ENCODE data around the gene C1orf226. TPM values are rescaled to one million over a fixed set of nuclear protein-coding genes. Genes with fewer than 3 reads are reported as not detected.
"Not testable (repeated sequence)": the region's sequence is repeated elsewhere in the genome, so short reads cannot be mapped to it uniquely, and the experiment has no call there.

Gene C1orf226
- total and polyA plus RNA-seq, 10 of the 15 experiments (the other 5 are each of a cell fraction or from before 2014, with no cell fraction given) = not detected

- no peak overlapping the region for H3K4me3 ChIP-seq
- H3K36me3 ChIP-seq (ENCODE audit: control insufficient read depth in 2 of 2, insufficient read depth in 2 of 2, low read length in 1 of 2) = no peaks in the 10 kb centered on the region
- no TSS peak for BruUV-seq (replicated peaks)
- H3K9me3 ChIP-seq (replicated peaks; ENCODE audit: control insufficient read depth, insufficient read depth, low read length) = no peaks in the 10 kb centered on the region
- no peak for DNase-seq (ENCODE audit: low read depth, low spot score)
- in situ Hi-C loops (cut with MboI) (no loop called here), intact Hi-C loops (cut with micrococcal nuclease; ENCODE audit: unreplicated experiment) (no loop called here)
- H3K9ac ChIP-seq (ENCODE audit: control insufficient read depth, insufficient read depth, low read length) = no peak overlapping the region
- peaks cover 0 to 2% of the 10 kb centered on the region in 2 experiments; a peak in 3 of 4 replicates for H3K27me3 ChIP-seq (replicated peaks in 1 of 2; ENCODE audit: control insufficient read depth in 2 of 2, insufficient read depth in 2 of 2, low read length in 1 of 2)
- WGBS (ENCODE audit: insufficient coverage, insufficient replicate concordance, low lambda C conversion rate, missing lambda C conversion rate) = 7% methylated on average over 6 of the region's 6 CpGs
- TF ChIP-seq PAX8 (IDR thresholded peaks at IDR 0.05) = no peak
- no peak for TF ChIP-seq GATAD2B (conservative IDR thresholded peaks at IDR 0.05; ENCODE audit: low read depth)
- TF ChIP-seq SMAD1 (IDR thresholded peaks at IDR 0.05; ENCODE audit: low read depth, partially characterized antibody) = no peak
- TF ChIP-seq TCF3 (IDR thresholded peaks at IDR 0.05; ENCODE audit: borderline replicate concordance, insufficient read depth, low read depth, low read length) = no peak
- no peak for TF ChIP-seq TCF12 (IDR thresholded peaks at IDR 0.05; ENCODE audit: low read depth, low read length)
- TF ChIP-seq CBFB (IDR thresholded peaks at IDR 0.05; ENCODE audit: low read depth) = no peak
- no peak for TF ChIP-seq E2F8 (IDR thresholded peaks at IDR 0.05; ENCODE audit: low read depth, partially characterized antibody)
- no peak for TF ChIP-seq MEF2A (IDR thresholded peaks at IDR 0.05; ENCODE audit: insufficient read depth, low read depth, low read length)
- TF ChIP-seq ZNF622 (IDR thresholded peaks at IDR 0.05) = no peak
- no peak for TF ChIP-seq ZNF207 (IDR thresholded peaks at IDR 0.05; ENCODE audit: borderline replicate concordance)
- no peak for TF ChIP-seq RELA (IDR thresholded peaks at IDR 0.05; ENCODE audit: borderline replicate concordance, partially characterized antibody)
- H3K4me1 ChIP-seq (ENCODE audit: control insufficient read depth, insufficient read depth, low read length) = no peaks in the 10 kb centered on the region
- no peak for FAIRE-seq
- RAD21 ChIA-PET (ENCODE audit: unreplicated experiment) = no interaction called here
- H3K4me2 ChIP-seq (ENCODE audit: control insufficient read depth, insufficient read depth) = no peak overlapping the region
- H4K20me1 ChIP-seq (ENCODE audit: control insufficient read depth, insufficient read depth) = no peaks in the 10 kb centered on the region
- no peak overlapping the region for H3K27ac ChIP-seq (ENCODE audit: control insufficient read depth, insufficient read depth)
- CTCF ChIA-PET = no interaction called here
- ATAC-seq = no peak
- POLR2A ChIA-PET = no interaction called here
- no peak overlapping the region for H2AFZ ChIP-seq (ENCODE audit: control insufficient read depth, low read depth, low read length)
- SMC1A ChIA-PET (ENCODE audit: uncharacterized antibody, unreplicated experiment) = interaction anchor here (0.6 kb wide), 1 partner anchor 234 kb away, joined by 4 read pairs; no protein-coding TSS in a partner anchor
- H3K79me2 ChIP-seq (ENCODE audit: control insufficient read depth, insufficient read depth, low read length) = no peaks in the 10 kb centered on the region
Measured at GRCh38 chr1:162351246-162351842, 30.2 kb upstream of the C1orf226 start.

- not testable (repeated sequence) for BruUV-seq (replicated peaks); H2AFZ ChIP-seq (ENCODE audit: control insufficient read depth, low read depth, low read length); FAIRE-seq
Measured at GRCh38 chr1:162351874-162352273, 29.7 kb upstream of the C1orf226 start.

More at GRCh38 chr1:162351874-162352273, 29.7 kb upstream of the C1orf226 start:
- H3K36me3 ChIP-seq (ENCODE audit: control insufficient read depth in 2 of 2, insufficient read depth in 2 of 2, low read length in 1 of 2); RAD21 ChIA-PET (ENCODE audit: unreplicated experiment); CTCF ChIA-PET; in situ Hi-C loops (cut with MboI); ATAC-seq; H3K27ac ChIP-seq (ENCODE audit: control insufficient read depth, insufficient read depth); H3K9me3 ChIP-seq (replicated peaks; ENCODE audit: control insufficient read depth, insufficient read depth, low read length); H3K9ac ChIP-seq (ENCODE audit: control insufficient read depth, insufficient read depth, low read length); intact Hi-C loops (cut with micrococcal nuclease; ENCODE audit: unreplicated experiment); H3K27me3 ChIP-seq (replicated peaks in 1 of 2; ENCODE audit: control insufficient read depth in 2 of 2, insufficient read depth in 2 of 2, low read length in 1 of 2); DNase-seq (ENCODE audit: low read depth, low spot score); H4K20me1 ChIP-seq (ENCODE audit: control insufficient read depth, insufficient read depth); H3K4me1 ChIP-seq (ENCODE audit: control insufficient read depth, insufficient read depth, low read length); H3K79me2 ChIP-seq (ENCODE audit: control insufficient read depth, insufficient read depth, low read length); H3K4me3 ChIP-seq; H3K4me2 ChIP-seq (ENCODE audit: control insufficient read depth, insufficient read depth); POLR2A ChIA-PET: not testable (repeated sequence)
- SMC1A ChIA-PET (ENCODE audit: uncharacterized antibody, unreplicated experiment) = interaction anchor here (0.6 kb wide), 1 partner anchor 235 kb away, joined by 4 read pairs; no protein-coding TSS in a partner anchor
- 63% methylated on average over 3 of the region's 4 CpGs for WGBS (ENCODE audit: insufficient coverage, insufficient replicate concordance, low lambda C conversion rate, missing lambda C conversion rate)
